HFFc6 (cell line): ENCODE measurements around the gene ZNF280A. TPM values are rescaled to one million over a fixed set of nuclear protein-coding genes. Genes with fewer than 3 reads are reported as not detected.
"Not testable (repeated sequence)": the region's sequence is repeated elsewhere in the genome, so short reads cannot be mapped to it uniquely, and the experiment has no call there.

Experiments
- DNase-seq: peaks from one replicate; pipeline ENCODE4 v3.0.0-alpha.2; 2018
- H3K27ac Mint-ChIP-seq: 2 replicates; pipeline ENCODE4 v1.8.0; 2020; ENCODE audit warnings: mild to moderate bottlenecking, mixed read lengths
- H3K27me3 Mint-ChIP-seq: 2 replicates; pipeline ENCODE4 v1.8.0; 2021; ENCODE audit warnings: mild to moderate bottlenecking, moderate library complexity, mixed read lengths; ENCODE audit not compliant: insufficient read depth
- H3K36me3 Mint-ChIP-seq: 2 replicates; pipeline ENCODE4 v1.8.0; 2021; ENCODE audit warnings: low read depth, mixed read lengths
- H3K4me1 Mint-ChIP-seq: 2 replicates; pipeline ENCODE4 v1.8.0; 2020; ENCODE audit warnings: low read depth, mixed read lengths
- H3K4me3 Mint-ChIP-seq: 2 replicates; pipeline ENCODE4 v1.8.0; 2020; ENCODE audit warnings: mild to moderate bottlenecking, moderate library complexity, mixed read lengths
- H3K9me3 Mint-ChIP-seq: 2 replicates; pipeline ENCODE4 v1.8.0; 2020; ENCODE audit warnings: mild to moderate bottlenecking, mixed read lengths
- CTCF ChIP-seq: fragments of 200-600 bp; sonication (generic); IDR thresholded peaks from 2 replicates; pipeline ENCODE4 v1.5.0; 2021; ENCODE audit warnings: antibody characterized with exemption, mild to moderate bottlenecking
- total RNA-seq, 6 experiments: library from RNA; stranded (reverse); fragmentation: NEBNext Ultra II Directional; extraction: Animal tissue kit (Norgen Biotek cat#: 25700); gene quantifications; 2 replicates in 1 of 6; 3 replicates in 5 of 6; pipeline ENCODE4 v1.2.3, GENCODE V29; 2021

Gene ZNF280A
- total RNA-seq, 6 experiments from 2014 or later: 0.08 TPM; not detected in 5

GRCh38 chr22:22516992-22517391 lies 3.1 kb downstream of the ZNF280A start:
- Mint-ChIP-seq H3K27ac (no peak overlapping the region), H3K4me1 (no peaks in the 10 kb centered on the region), H3K9me3 (peaks cover 11% of the 10 kb centered on the region; the same call in 1 of the 2 replicates), H3K4me3 (no peak overlapping the region), H3K36me3 (no peaks in the 10 kb centered on the region), H3K27me3 (peaks cover 3% of the 10 kb centered on the region; the same call in 1 of the 2 replicates)
- no peak for TF ChIP-seq CTCF
- DNase-seq: no peak

DNA sequence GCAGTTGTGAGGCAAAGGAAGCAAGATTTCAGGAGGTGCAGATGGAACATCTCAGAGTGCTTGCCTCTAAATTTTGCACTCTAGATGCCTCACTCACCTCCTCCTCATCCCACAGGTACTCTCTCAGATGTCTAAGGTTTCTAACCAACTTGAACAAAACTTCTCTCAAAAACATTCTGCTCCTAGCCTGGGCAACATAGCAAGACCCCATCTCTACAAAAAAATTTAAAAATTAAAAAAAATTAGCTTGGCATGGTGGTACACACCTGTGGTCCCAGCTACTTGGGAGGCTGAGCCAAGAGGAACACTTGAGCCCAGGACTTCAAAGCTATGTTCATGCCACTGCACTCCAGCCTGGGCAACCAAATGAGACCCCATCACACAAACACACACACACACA lies 4.2 kb downstream of the ZNF280A start:
- peaks cover 15% of the 10 kb centered on the region for H3K9me3 Mint-ChIP-seq
- DNase-seq: no peak
- TF ChIP-seq CTCF: no peak
- H3K27me3 Mint-ChIP-seq: peaks cover 3% of the 10 kb centered on the region; the same call in 1 of the 2 replicates
- no peak overlapping the region for H3K27ac Mint-ChIP-seq
- no peak overlapping the region for H3K4me3 Mint-ChIP-seq
- H3K4me1 Mint-ChIP-seq: no peaks in the 10 kb centered on the region
- H3K36me3 Mint-ChIP-seq: no peaks in the 10 kb centered on the region

DNA sequence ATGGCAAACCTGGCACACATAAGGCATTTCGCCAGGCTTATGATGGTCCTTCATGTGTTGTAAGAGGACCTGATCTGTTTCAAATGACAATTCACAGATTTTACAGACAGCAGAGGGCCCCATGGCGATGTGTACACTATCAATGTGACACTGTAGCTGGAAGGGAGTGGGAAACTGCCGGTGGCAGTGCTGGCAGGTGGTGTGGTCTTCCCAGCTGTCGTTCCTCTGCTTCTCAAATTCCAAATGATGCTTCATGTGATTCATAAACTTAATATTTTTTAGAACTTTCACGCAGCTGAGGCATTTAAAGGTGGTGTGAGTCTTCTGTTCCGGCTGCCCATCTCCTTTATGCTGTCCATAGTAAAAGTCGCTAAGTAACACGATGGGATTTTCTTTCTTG lies 5.6 kb downstream of the ZNF280A start:
- not testable (repeated sequence) for H3K27me3 Mint-ChIP-seq, H3K27ac Mint-ChIP-seq

GRCh38 chr22:22513619-22514018 lies 6.5 kb downstream of the ZNF280A start:
- Mint-ChIP-seq H3K27me3 (peaks cover 3% of the 10 kb centered on the region; the same call in 1 of the 2 replicates), H3K27ac (no peak overlapping the region), H3K9me3 (peaks cover 25% of the 10 kb centered on the region), H3K4me1 (no peaks in the 10 kb centered on the region), H3K36me3 (peaks cover 8% of the 10 kb centered on the region; the same call in 1 of the 2 replicates), H3K4me3 (no peak overlapping the region)
- no peak for DNase-seq
- no peak for TF ChIP-seq CTCF

More for the DNA sequence above, 5.6 kb downstream of the ZNF280A start:
- not testable (repeated sequence) for H3K4me3 Mint-ChIP-seq, H3K36me3 Mint-ChIP-seq, DNase-seq, H3K4me1 Mint-ChIP-seq
- peaks cover 20% of the 10 kb centered on the region for H3K9me3 Mint-ChIP-seq

- peaks cover 26% of the 10 kb centered on the region for H3K9me3 Mint-ChIP-seq
- no peak for TF ChIP-seq CTCF
- no peak overlapping the region for H3K27ac Mint-ChIP-seq
- H3K36me3 Mint-ChIP-seq: peaks cover 9% of the 10 kb centered on the region; the same call in 1 of the 2 replicates
- H3K27me3 Mint-ChIP-seq: peaks cover 3% of the 10 kb centered on the region; the same call in 1 of the 2 replicates
- no peak for DNase-seq
- no peaks in the 10 kb centered on the region for H3K4me1 Mint-ChIP-seq
- H3K4me3 Mint-ChIP-seq: no peak overlapping the region
These were observed 7.1 kb downstream of the ZNF280A start for GRCh38 chr22:22512951-22513350.

DNA sequence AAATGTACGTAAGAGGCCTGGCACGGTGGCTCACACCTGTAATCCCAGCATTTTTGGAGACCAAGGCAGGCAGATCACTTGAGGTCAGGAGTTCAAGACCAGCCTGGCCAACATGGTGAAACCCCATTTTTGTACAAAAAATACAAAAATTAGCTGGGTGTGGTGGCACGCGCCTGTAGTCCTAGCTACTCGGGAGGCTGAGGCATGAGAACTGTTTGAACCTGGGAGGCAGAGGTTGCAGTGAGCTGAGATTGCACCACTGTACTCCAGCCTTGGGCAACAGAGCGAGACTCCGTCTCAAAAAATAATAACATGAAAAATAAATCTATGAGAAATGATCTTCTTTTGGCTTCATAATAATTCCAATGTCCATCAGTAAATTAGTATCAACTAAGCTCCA lies 9.2 kb downstream of the ZNF280A start:
- not testable (repeated sequence) for H3K4me1 Mint-ChIP-seq

DNA sequence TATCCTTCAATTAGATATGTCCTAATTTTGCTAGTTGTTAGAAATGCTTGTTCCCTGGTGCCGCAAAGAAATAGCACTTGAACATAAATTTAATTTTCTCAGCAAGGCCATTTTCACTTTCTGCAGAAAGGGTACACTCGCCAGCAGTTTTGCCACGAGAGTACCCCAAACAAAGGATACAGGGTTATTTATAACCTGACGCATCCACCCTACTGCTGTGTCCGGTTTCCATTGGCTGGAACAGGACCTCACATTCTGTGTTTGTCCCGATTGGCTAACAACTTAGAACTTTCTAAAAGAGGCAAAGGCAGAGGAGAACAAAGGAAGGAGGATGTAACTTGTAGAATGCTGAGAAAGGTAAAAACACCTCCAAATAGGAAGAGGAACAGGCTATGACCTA lies 10.2 kb downstream of the ZNF280A start:
- not testable (repeated sequence) for H3K4me1 Mint-ChIP-seq, DNase-seq, H3K27ac Mint-ChIP-seq, H3K4me3 Mint-ChIP-seq, H3K27me3 Mint-ChIP-seq
- peaks cover 16% of the 10 kb centered on the region; the same call in 1 of the 2 replicates for H3K36me3 Mint-ChIP-seq
- peaks cover 37% of the 10 kb centered on the region for H3K9me3 Mint-ChIP-seq

More for the DNA sequence above, 9.2 kb downstream of the ZNF280A start:
- peaks cover 37% of the 10 kb centered on the region for H3K9me3 Mint-ChIP-seq
- H3K36me3 Mint-ChIP-seq: peaks cover 16% of the 10 kb centered on the region; the same call in 1 of the 2 replicates
- H3K27ac Mint-ChIP-seq, H3K27me3 Mint-ChIP-seq, DNase-seq, H3K4me3 Mint-ChIP-seq: not testable (repeated sequence)
